AG09319 (cell line): ENCODE data around the gene ATG5.

Source experiments
- DNase-seq: peaks from one replicate; pipeline ENCODE4 v3.0.0-alpha.2; 2010; ENCODE audit warnings: low read depth; ENCODE audit errors: extremely low read depth
- TF ChIP-seq, protein P1 (sequence below): IDR thresholded peaks from 2 replicates; pipeline ENCODE4 v1.5.1; 2011; ENCODE audit warnings: low read depth, mild to moderate bottlenecking, inconsistent platforms, low read length, moderate library complexity

Gene ATG5

DNA sequence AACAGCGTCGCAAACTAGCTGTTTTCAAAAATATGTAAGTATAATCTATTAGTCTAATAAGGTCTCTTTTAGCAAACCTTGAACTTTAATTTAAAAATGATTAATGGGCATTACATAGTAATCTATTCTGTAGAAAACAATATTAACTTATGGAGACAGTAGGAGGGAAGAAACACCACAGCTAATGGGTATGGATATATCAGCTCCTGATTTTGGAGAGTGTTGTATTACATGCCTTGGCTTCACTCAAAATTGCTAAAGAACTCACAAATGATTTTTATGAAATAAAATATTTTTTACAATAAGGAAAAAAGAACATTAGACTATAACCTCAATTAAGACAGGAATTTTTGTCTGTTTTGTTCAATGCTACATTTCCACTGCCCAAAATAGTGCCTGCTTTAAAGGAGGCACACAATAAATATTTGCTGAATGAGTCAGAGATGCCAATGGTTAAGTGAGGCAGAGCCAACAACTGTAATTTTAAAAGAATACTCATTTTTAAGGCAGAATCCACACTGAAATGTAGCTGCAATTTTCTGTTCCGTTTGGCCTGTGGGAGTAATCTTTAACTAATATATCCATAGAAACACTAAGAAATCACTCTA is 15.7 kb downstream of the ATG5 start:
- TF ChIP-seq, protein P1, sequence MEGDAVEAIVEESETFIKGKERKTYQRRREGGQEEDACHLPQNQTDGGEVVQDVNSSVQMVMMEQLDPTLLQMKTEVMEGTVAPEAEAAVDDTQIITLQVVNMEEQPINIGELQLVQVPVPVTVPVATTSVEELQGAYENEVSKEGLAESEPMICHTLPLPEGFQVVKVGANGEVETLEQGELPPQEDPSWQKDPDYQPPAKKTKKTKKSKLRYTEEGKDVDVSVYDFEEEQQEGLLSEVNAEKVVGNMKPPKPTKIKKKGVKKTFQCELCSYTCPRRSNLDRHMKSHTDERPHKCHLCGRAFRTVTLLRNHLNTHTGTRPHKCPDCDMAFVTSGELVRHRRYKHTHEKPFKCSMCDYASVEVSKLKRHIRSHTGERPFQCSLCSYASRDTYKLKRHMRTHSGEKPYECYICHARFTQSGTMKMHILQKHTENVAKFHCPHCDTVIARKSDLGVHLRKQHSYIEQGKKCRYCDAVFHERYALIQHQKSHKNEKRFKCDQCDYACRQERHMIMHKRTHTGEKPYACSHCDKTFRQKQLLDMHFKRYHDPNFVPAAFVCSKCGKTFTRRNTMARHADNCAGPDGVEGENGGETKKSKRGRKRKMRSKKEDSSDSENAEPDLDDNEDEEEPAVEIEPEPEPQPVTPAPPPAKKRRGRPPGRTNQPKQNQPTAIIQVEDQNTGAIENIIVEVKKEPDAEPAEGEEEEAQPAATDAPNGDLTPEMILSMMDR: no peak
- DNase-seq: no peak

DNA sequence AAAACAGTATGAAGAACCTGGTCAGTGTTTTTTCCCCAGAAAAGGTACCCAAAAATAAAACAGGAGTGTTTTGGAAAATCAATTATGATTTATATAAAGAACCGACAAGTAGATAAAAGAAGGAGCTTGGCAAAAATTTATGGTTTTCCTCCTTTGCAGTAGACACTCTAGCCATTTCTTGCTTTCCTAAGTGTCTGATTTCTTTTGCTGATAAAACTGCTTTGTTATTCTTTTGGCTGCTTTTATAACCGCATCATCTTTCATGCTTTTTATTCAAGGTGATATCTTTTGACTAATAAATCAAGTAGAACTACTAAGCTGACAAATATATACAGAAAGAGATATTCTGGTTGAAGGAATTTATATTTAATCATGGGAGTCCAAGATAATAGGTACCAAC is 16.6 kb downstream of the ATG5 start:
- DNase-seq: no peak
- TF ChIP-seq, protein P1: no peak

DNA sequence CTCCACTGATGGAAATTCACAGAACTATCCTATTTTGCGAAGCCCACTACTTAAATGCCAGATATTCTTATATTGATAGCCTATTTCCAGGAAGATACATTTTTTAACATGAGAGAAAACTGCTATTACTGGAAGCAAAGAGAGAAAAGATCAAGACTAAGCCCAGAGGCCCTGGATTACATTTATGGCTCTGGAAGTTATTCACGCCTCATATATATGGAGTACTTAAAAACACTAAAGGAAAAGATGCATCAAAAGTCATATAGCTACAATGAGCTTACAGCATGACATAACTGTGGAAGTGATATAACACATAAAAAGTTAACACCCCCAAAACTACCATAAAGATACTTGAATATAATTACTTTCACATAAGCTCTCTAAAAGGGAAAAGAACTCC is 19.8 kb downstream of the ATG5 start:
- TF ChIP-seq, protein P1: no peak
- DNase-seq: no peak

DNA sequence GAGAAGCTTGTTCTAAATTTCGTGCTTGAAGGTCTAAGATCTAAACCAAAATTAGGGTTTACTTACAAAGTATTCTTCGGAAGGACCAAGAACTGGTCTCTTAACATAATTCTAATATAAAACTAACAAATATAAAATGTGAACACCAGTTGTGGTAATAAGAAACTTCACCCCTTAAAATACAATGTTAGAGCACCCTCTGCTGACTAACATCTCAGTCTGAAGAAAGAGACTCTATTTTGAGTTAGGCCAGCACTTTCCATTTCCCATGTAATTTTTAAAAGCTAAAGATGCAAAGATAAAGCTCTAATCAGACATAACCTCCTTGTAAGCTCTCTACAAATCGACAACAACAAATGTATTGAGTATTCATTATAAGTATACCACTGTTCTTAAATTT is 24.6 kb downstream of the ATG5 start:
- TF ChIP-seq, protein P1: peak; percentile 59
- DNase-seq: peak; percentile 31

DNA sequence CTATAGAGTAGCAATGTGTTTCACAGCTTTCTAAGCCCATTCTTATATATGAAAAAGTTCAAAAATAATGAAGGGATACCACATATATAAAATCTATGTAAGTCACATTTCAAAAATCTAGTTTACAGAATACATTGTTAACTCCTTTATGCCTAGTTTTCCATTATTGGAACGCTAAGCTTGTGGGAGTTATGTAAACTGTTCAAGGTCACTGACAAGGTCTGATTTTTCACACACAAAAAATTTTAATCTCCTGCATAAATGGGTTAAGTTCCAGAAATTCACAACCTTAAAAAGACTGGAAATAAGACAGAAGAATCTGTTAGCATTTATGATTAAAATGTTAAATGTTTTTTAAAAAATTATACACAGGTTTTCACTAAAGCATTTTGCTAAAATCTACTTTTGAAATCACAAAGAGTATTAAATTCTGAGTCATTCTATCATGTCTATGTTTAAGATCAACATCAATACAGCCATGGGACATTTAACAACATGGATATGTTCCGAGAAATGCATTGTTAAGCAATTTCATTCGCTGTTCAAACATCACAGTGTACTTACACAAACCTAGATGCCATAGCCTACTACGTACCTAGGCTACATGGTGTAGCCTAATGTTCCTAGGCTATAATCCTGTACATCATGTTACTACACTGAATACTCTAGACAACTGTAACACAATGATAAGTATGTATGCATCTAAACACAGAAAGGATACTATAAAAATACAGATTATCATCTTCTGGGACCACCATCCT is 25.4 kb downstream of the ATG5 start:
- TF ChIP-seq, protein P1: no peak
- DNase-seq: no peak

DNA sequence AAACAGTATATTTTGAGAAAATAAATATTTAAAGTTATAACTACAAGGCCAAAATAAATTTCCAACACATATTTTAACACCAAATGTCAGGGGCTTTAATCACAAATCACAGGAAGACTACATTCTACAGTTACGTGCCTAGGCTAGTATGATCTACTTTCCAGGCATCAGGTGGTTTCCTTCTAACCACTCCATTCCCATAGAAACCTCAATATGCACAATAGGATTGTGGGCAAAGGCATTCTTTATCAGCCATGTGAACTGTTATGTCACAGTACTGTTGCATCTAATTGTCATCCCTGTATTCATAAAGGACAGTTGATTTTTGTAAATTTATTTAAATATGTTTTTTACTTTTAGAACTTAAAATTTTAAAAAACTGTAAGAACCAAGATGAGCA is 32.4 kb downstream of the ATG5 start:
- TF ChIP-seq, protein P1: no peak
- DNase-seq: no peak

DNA sequence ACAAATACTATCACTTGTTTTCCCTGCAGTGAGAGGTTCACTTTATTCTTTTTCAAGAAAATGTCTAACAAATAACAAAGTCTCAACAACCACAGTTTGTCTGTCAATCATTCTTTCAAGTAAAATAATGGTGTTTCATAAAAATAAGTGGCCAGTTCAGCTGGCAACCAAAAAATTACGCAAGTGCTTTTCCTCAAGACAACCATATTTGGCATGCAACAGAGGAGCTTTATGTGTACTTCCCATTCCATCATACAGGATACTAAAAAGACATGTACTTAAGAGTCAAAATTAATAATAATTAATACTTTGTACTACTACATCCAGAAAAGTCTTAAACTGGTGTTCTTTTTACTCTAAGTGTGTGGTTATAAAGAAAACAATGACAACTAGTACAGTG is 34.6 kb downstream of the ATG5 start:
- TF ChIP-seq, protein P1: no peak
- no peak for DNase-seq
